Fibroblast of peridontal ligament (primary cell): ENCODE measurements around the gene CMTM8.

Source experiments
- DNase-seq: peaks from one replicate; pipeline ENCODE4 v3.0.0-alpha.2; 2010; ENCODE audit errors: extremely low read depth

CMTM8 gene

GRCh38 chr3:32306072-32306471 lies 67.6 kb downstream of the CMTM8 start:
- DNase-seq, result no peak

DNA sequence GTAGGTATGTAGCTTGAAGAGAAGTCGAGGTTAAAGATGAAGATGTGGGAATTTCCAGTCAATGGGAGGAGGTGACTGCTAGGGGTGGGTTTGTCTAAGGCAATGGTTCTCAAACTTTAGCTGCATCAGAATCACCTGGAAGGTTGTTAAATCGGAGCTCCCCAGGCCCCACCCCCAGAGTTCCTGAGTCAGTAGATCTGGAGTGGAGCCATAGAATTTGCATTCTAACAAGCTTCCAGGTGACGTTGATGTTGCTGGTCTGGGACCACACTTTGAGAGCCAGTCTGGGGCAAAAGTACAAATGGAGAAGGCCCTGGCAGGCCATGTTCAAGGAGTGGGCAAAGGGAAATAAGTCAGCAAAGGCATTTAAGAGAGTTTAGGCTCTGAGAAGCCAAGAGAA lies 69.1 kb downstream of the CMTM8 start:
- no peak for DNase-seq

DNA sequence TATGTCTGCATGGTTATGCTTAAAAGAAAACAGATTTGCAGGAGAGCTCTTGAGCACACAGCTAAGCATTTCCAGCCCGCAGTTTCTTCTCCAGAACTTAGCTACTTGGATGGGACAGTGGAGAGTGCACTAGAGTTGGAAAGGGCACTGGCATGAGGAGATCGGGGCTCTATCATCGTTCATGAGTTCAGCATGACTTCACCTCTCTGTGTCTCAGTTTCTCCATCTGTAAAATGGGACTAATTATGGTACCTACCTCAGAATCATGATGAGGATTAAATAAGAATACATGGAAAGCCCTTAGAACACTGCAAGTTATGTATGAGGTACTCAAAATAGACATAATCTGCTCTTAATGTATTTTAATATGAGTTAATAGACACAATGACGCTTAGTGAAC lies 69.9 kb downstream of the CMTM8 start:
- no peak for DNase-seq

- DNase-seq, result no peak
These were observed 71.3 kb downstream of the CMTM8 start for GRCh38 chr3:32309654-32310242.

- no peak for DNase-seq
These were observed 71.9 kb downstream of the CMTM8 start for GRCh38 chr3:32310336-32310735.

DNA sequence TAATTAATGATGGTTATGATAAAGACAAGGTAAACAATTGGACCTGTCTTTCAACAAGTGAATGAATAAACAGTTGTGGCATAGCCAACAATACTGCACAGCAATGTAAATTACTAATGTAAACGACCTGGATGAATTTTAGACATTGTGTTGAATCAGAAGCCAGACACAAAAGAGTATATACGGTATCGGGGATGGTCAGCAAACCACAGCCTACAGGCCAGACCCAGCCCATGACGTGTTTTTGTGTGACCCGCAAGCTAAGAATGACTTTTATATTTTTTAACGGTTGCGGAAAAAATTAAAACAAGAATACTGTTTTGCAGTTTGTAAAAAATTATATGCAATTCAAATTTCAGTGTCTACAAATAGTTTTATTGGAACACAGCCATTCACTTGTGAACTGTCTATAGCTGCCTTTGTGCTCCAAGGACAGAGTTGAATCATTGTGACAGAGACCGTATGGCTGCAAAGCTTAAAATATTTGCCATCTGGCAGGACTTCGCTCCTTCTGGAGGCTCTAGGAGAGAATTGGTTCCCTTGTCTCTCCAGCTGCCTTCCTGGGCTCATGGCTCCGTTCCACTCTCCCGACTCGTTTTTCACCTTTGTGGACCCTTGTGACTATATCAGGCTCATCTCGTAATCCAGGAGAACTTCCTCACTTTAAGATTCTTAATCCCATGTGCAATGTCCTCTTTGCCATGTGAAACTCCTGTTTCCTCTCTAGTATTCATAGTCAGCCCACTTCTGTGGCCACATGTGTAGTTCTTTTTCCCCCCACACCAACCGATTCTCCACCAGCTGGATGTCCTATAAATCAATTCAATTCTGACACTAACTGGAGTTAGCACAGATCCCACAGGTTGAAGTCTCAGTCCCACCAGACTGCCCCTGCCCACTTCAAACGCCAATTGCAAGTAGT lies 72.7 kb downstream of the CMTM8 start:
- DNase-seq, result no peak

DNA sequence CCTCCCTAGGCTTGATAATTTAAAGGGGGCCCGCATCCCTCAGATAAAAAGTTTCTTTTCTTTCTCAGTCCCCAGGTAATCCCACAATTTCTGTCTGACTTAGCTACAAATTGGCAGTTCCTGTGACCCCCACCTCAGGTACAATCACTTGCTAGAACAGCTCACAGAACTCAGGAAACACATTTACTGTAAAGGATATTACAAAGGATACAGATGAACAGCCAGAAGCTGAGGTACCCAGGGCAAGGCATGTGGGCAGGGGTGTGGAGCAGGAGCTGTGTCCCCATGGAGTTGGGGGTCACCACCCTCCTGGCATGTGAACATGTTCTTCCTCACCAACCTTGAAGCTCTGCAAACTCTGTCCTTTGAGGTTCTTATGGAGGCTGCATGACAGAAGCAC lies 73.8 kb downstream of the CMTM8 start:
- no peak for DNase-seq

GRCh38 chr3:32313169-32313568 lies 74.7 kb downstream of the CMTM8 start:
- no peak for DNase-seq

DNA sequence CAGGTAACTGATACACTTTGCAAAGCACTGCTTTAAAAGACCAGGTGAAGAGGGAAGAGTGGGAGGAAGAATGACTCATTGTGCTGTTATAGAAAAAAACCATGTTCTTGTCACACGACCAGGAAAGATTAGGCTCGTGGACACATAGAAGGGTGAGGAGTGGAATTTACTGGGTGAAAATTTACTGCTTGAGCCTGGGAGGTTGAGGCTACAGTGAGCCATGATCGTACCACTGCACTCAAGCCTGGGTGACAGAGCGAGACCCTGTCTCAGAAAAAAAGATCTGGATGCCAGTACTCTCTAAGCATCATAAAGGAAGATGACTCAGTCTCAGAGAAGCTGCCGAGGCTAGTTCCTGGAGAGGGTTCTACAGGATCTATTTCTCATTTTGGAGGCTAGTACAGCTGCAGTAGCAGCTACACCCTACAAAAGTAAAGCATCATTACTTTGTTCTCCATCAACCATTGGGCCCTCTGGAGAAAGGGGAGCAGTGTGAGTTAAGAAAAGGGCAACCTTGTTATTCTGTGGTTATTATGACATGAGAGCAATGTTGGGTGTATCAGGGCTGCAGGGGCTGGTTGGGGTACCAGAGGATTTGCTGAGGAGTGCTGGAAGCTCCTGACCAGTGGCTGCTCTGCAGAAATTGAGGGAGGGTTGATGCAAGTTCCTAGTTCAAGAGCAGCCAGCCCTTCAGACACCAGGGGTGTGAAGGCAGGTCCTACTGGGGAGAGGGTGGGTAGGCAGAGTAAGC lies 75.4 kb downstream of the CMTM8 start:
- DNase-seq, result no peak

GRCh38 chr3:32315441-32315840 lies 77.0 kb downstream of the CMTM8 start:
- no peak for DNase-seq

- DNase-seq, result no peak
These were observed 77.8 kb downstream of the CMTM8 start for GRCh38 chr3:32316319-32316718.

DNA sequence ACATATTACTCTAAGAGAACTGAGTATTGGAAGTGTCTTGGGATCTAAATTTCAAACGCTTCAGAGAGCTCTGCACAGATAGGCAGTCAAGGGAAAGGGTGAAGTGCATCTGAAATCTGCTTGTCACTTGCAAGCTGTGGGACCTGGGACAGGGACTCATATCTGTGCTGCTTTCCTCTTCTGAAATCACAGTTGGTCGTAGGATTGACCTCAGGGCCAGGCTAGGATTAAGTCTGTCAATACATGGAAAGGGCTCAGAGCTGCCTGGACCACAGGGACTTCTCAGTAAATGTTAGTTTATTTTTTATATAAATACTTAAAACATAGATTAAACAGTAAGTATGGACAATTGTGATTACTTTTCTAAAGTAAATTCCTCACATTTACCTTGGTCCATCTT lies 78.5 kb downstream of the CMTM8 start:
- DNase-seq, result no peak

DNA sequence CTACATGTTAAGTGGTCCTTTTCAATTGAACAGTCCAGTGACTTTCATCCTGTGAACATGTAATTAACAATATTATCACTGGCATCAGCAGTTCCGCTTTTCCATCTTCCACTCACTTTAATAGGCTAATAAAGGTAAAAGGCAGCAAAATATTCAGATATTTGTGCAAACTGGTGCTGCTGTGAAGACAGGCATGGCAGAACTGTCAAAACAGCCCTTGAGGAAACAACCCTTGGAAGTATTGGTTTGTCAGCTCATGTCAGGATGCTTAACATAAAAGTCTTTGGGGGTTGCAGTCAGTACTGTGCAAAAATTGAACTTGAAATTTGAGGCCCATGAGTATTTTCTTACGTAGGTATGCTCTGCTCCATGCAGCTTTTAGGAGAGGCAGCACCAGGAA lies 81.1 kb downstream of the CMTM8 start:
- DNase-seq, result no peak

GRCh38 chr3:32320080-32320479 lies 81.6 kb downstream of the CMTM8 start:
- DNase-seq, result no peak

DNA sequence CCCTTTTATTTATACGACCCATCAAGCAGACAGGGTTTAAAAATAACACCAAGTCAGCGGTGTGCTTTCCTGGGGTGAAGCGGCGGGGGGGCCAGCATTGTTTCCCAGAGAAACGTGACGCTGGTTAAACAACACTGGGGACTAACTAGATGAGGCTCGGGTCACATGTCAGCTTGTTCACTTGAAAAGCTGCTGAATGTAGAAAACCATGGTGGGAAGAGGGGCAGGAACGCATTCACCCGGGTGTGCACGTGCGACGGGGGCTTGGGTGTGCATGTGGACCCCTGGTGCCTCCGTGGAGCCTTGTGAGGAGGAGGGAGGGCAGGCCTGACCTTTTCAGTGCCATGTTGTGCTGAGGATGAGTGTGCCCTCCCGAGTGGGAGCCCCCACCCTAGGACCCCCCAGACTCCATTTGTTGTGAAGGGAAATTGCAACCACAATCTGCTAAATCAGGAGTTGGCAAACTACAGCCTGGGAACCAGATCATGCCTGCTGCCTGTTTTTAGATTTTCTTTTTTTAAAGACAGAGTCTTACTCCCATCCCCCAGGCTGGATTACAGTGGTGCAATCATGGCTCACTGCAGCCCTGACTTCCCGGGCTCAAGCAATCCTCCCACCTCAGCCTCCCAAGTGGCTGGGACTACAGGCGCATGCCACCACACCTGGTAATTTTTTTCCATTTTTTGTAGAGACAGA lies 82.8 kb downstream of the CMTM8 start:
- no peak for DNase-seq

- no peak for DNase-seq
These were observed 83.8 kb downstream of the CMTM8 start for GRCh38 chr3:32322311-32322710.

DNA sequence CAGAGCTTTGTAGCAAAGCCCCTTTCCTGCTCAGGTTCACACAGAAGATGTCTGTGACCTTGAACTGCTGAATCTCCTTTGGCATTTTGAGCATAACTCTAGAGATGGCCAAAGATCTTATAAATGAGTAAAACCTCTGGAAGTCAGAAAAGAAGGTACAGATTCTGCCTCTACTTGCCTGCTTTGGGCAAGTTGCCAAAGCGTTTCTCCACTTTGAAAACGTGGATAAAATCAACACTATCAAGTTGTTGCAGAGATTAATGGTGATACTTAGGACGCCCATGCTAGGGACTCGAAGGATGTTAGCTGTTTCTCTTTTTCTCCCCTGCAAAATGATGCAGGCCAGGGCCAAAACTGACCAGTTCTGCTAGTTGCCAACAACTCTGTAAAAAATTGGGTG lies 85.1 kb downstream of the CMTM8 start:
- DNase-seq, result no peak

DNA sequence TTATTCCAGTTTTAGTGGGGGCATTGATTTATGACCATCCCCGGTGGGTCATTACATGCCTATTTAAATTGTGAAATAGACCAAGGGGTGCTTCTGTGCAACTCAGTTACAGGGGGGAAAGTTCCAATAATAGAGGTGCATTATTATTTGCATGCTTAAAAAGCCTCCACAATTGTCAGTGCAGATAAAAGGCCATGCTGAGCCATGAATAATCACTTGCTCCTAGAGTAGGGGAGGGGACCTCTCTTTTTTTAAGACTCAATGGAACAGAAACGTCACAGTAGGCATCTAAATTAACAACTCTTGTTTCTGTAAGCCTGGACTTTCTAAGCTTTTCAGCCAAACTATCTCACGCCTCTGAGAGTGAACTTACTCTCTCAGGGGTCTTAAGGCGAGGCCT lies 86.7 kb downstream of the CMTM8 start:
- no peak for DNase-seq

- peak; percentile 25 for DNase-seq
These were observed 87.4 kb downstream of the CMTM8 start for GRCh38 chr3:32325927-32326326.

DNA sequence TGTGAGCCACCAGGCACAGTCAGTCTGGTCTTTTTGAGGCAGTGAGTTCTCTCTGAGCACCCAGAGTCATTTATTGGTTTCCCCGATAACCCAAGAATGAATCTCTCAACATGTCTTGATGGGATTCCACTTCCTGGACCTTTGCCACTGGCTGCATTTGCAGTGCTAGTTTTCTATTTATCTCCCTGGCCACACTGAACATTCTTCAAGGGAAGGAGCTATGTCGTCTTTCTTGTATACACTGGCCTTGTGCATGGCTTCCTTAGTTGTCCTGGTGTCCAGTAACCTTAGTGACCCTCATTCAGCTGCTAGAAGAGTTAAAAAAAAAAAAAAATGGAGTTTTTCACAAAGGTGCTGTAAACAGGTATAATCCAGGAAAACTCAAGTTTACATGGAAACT lies 88.3 kb downstream of the CMTM8 start:
- no peak for DNase-seq

DNA sequence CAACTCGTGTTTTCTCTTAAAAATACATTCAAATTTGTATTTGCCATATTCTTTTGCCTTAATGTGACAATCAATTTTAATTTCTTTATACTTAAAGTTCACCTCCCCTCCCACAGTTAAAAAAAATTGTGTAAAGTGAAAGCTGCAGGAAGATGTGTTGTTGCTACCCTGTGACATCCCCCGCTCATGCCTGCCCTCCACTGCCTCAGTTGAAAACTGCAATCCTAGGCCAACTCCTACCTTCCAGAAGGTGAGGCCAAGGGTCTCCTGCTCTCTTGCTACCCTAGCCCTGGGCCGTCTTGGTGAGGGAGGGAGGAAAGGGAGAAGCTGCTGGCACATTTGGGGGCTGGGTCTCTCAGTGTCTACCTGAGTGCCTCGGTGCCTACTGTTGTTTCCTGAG lies 96.2 kb downstream of the CMTM8 start:
- DNase-seq, result no peak
